HG03066 (cell line): ENCODE results near the gene TSC22D2.

ENCODE experiments used
- ATAC-seq: cut with Tn5 transposase; IDR thresholded peaks from one replicate; pipeline ENCODE4 v1.9.1; 2021; ENCODE audit warnings: low read depth; ENCODE audit not compliant: unreplicated experiment

TSC22D2 gene

GRCh38 chr3:150446470-150446977, 38.4 kb downstream of the TSC22D2 start:
- ATAC-seq: no peak

GRCh38 chr3:150447084-150447483, 39.0 kb downstream of the TSC22D2 start:
- no peak for ATAC-seq

GRCh38 chr3:150447631-150448465, 39.8 kb downstream of the TSC22D2 start:
- no peak for ATAC-seq

- no peak for ATAC-seq
These were observed 41.1 kb downstream of the TSC22D2 start for GRCh38 chr3:150449169-150449721.

- ATAC-seq: no peak
These were observed 42.8 kb downstream of the TSC22D2 start for GRCh38 chr3:150450916-150451315.

GRCh38 chr3:150451329-150452048, 43.4 kb downstream of the TSC22D2 start:
- no peak for ATAC-seq

GRCh38 chr3:150453353-150453752, 45.3 kb downstream of the TSC22D2 start:
- no peak for ATAC-seq

GRCh38 chr3:150454085-150454484, 46.0 kb downstream of the TSC22D2 start:
- ATAC-seq: no peak

- no peak for ATAC-seq
These were observed 46.5 kb downstream of the TSC22D2 start for GRCh38 chr3:150454622-150455021.

GRCh38 chr3:150455341-150455740, 47.2 kb downstream of the TSC22D2 start:
- ATAC-seq: no peak

GRCh38 chr3:150458001-150458400, 49.9 kb downstream of the TSC22D2 start:
- ATAC-seq: no peak

- no peak for ATAC-seq
These were observed 52.4 kb downstream of the TSC22D2 start for GRCh38 chr3:150460484-150460883.

- ATAC-seq: no peak
These were observed 53.3 kb downstream of the TSC22D2 start for GRCh38 chr3:150461399-150461798.

GRCh38 chr3:150462108-150462507, 54.0 kb downstream of the TSC22D2 start:
- no peak for ATAC-seq

- no peak for ATAC-seq
These were observed 56.6 kb downstream of the TSC22D2 start for GRCh38 chr3:150464684-150465083.

- ATAC-seq: no peak
These were observed 59.3 kb downstream of the TSC22D2 start for GRCh38 chr3:150467381-150467780.

GRCh38 chr3:150469031-150469930, 61.2 kb downstream of the TSC22D2 start:
- ATAC-seq: no peak

GRCh38 chr3:150469931-150470740, 62.0 kb downstream of the TSC22D2 start:
- ATAC-seq: no peak

- ATAC-seq: no peak
These were observed 64.3 kb downstream of the TSC22D2 start for GRCh38 chr3:150472421-150472820.
